ENCODE results near the gene PLA2G1B. TPM values are rescaled to one million over a fixed set of nuclear protein-coding genes. Genes with fewer than 3 reads are reported as not detected.

The PLA2G1B gene
- total and polyA plus RNA-seq, 9 of the 15 experiments (the other 6 are each of a cell fraction or from before 2014, with no cell fraction given) = 1.4 TPM; not detected in 8

DNA sequence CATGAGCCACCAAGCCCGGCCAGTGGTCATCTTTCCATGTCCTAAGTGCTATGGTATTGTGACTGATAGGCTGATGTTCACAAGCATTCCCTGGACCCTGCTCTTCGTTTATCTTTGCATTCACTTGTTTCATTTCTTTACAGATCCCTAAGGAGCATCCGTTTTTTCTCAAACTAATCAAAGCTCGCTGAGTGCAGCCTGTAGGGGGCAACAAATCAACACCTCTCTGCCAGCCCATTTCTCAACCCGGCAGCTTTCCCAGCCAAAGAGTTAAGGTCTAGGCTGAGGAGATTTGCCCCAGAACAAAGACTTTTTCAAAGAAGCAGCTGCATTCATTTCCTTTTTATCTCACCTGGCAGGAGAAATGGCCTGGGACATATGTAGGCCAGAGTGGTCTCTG lies 13.4 kb downstream of the PLA2G1B start:
- FAIRE-seq = peak; percentile 88
- TSS peak; percentile 18 for BruUV-seq (replicated peaks)
- Histone ChIP-seq H3K9me3 (replicated peaks; ENCODE audit: control insufficient read depth, insufficient read depth, low read depth, low read length) (no peaks in the 10 kb centered on the region), H3K4me3 (no peak overlapping the region), H3K27me3 (ENCODE audit: control insufficient read depth in 2 of 2, insufficient read depth in 2 of 2, low read length in 2 of 2) (no peaks in the 10 kb centered on the region), H3K9ac (ENCODE audit: insufficient read depth in 1 of 2, low read depth in 2 of 2, low read length in 2 of 2) (no peak overlapping the region), H4K20me1 (replicated peaks; ENCODE audit: control insufficient read depth, insufficient read depth, low read length) (no peaks in the 10 kb centered on the region), H3K4me1 (replicated peaks in 1 of 2; ENCODE audit: control insufficient read depth in 2 of 2, insufficient read depth in 2 of 2, low read length in 2 of 2) (peaks cover 3 to 10% of the 10 kb centered on the region in 2 experiments; a peak in 4 of 5 replicates), H2AFZ (ENCODE audit: low read depth, low read length) (no peak overlapping the region), H3K4me2 (ENCODE audit: insufficient read depth, low read length) (no peak overlapping the region), H3K9me1 (ENCODE audit: control insufficient read depth, insufficient read depth, low read length) (no peaks in the 10 kb centered on the region), H3K27ac (ENCODE audit: extremely low read depth, low read depth, low read length) (no peak overlapping the region), H3K79me2 (ENCODE audit: control insufficient read depth, insufficient read depth, low read length) (0 out of 3 replicates have a peak, but pooled peaks cover 6% of the 10 kb centered on the region), H3K36me3 (ENCODE audit: control insufficient read depth, insufficient read depth, low read length) (no peaks in the 10 kb centered on the region)
- ChIA-PET CTCF (ENCODE audit: low intra/inter-chr PET ratio) (no interaction called here), POLR2A (interaction anchor here (0.5 to 14.1 kb wide), 5 partner anchors 12 to 206 kb away, joined by 3 to 183 read pairs (median 3); partner anchors contain the start of genes RNU4-1, RNU4-2 and SIRT4)
- DNase-seq (ENCODE audit: extremely low read depth in 1 of 4, low spot score in 3 of 4) = peak; percentile 29 to 51 (median 41)
- TF ChIP-seq, protein P1, sequence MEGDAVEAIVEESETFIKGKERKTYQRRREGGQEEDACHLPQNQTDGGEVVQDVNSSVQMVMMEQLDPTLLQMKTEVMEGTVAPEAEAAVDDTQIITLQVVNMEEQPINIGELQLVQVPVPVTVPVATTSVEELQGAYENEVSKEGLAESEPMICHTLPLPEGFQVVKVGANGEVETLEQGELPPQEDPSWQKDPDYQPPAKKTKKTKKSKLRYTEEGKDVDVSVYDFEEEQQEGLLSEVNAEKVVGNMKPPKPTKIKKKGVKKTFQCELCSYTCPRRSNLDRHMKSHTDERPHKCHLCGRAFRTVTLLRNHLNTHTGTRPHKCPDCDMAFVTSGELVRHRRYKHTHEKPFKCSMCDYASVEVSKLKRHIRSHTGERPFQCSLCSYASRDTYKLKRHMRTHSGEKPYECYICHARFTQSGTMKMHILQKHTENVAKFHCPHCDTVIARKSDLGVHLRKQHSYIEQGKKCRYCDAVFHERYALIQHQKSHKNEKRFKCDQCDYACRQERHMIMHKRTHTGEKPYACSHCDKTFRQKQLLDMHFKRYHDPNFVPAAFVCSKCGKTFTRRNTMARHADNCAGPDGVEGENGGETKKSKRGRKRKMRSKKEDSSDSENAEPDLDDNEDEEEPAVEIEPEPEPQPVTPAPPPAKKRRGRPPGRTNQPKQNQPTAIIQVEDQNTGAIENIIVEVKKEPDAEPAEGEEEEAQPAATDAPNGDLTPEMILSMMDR (IDR thresholded peaks at IDR 0.05 in 2 of 3, conservative IDR thresholded peaks at IDR 0.05 in 1 of 3; ENCODE audit: insufficient read depth in 2 of 3, low read depth in 1 of 3, low read length in 3 of 3) = peak; percentile 36 to 60 (median 53); a peak in 5 of 6 replicates
- TF ChIP-seq, protein P2, sequence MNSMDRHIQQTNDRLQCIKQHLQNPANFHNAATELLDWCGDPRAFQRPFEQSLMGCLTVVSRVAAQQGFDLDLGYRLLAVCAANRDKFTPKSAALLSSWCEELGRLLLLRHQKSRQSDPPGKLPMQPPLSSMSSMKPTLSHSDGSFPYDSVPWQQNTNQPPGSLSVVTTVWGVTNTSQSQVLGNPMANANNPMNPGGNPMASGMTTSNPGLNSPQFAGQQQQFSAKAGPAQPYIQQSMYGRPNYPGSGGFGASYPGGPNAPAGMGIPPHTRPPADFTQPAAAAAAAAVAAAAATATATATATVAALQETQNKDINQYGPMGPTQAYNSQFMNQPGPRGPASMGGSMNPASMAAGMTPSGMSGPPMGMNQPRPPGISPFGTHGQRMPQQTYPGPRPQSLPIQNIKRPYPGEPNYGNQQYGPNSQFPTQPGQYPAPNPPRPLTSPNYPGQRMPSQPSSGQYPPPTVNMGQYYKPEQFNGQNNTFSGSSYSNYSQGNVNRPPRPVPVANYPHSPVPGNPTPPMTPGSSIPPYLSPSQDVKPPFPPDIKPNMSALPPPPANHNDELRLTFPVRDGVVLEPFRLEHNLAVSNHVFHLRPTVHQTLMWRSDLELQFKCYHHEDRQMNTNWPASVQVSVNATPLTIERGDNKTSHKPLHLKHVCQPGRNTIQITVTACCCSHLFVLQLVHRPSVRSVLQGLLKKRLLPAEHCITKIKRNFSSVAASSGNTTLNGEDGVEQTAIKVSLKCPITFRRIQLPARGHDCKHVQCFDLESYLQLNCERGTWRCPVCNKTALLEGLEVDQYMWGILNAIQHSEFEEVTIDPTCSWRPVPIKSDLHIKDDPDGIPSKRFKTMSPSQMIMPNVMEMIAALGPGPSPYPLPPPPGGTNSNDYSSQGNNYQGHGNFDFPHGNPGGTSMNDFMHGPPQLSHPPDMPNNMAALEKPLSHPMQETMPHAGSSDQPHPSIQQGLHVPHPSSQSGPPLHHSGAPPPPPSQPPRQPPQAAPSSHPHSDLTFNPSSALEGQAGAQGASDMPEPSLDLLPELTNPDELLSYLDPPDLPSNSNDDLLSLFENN (IDR thresholded peaks at IDR 0.05; ENCODE audit: low read depth in 2 of 2, low read length in 2 of 2) = no peak
- TF ChIP-seq ZNF436 (CRISPR knock-in tag; IDR thresholded peaks at IDR 0.05) = no peak
- TF ChIP-seq ZKSCAN8 (CRISPR knock-in tag; IDR thresholded peaks at IDR 0.05) = no peak
- TF ChIP-seq CXXC5 (CRISPR knock-in tag; IDR thresholded peaks at IDR 0.05) = no peak
- TF ChIP-seq RUNX1 (IDR thresholded peaks at IDR 0.05; ENCODE audit: low read depth) = no peak
- TF ChIP-seq, protein P3, sequence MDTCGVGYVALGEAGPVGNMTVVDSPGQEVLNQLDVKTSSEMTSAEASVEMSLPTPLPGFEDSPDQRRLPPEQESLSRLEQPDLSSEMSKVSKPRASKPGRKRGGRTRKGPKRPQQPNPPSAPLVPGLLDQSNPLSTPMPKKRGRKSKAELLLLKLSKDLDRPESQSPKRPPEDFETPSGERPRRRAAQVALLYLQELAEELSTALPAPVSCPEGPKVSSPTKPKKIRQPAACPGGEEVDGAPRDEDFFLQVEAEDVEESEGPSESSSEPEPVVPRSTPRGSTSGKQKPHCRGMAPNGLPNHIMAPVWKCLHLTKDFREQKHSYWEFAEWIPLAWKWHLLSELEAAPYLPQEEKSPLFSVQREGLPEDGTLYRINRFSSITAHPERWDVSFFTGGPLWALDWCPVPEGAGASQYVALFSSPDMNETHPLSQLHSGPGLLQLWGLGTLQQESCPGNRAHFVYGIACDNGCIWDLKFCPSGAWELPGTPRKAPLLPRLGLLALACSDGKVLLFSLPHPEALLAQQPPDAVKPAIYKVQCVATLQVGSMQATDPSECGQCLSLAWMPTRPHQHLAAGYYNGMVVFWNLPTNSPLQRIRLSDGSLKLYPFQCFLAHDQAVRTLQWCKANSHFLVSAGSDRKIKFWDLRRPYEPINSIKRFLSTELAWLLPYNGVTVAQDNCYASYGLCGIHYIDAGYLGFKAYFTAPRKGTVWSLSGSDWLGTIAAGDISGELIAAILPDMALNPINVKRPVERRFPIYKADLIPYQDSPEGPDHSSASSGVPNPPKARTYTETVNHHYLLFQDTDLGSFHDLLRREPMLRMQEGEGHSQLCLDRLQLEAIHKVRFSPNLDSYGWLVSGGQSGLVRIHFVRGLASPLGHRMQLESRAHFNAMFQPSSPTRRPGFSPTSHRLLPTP (IDR thresholded peaks at IDR 0.05; ENCODE audit: borderline replicate concordance, extremely low read depth, insufficient read length) = no peak
- TF ChIP-seq RCOR1 (IDR thresholded peaks at IDR 0.05; ENCODE audit: borderline replicate concordance in 1 of 2, low read depth in 2 of 2, low read length in 2 of 2) = peak in 1 of 2 experiments; percentile 33; a peak in 1 of 4 replicates
- TF ChIP-seq, protein P4, sequence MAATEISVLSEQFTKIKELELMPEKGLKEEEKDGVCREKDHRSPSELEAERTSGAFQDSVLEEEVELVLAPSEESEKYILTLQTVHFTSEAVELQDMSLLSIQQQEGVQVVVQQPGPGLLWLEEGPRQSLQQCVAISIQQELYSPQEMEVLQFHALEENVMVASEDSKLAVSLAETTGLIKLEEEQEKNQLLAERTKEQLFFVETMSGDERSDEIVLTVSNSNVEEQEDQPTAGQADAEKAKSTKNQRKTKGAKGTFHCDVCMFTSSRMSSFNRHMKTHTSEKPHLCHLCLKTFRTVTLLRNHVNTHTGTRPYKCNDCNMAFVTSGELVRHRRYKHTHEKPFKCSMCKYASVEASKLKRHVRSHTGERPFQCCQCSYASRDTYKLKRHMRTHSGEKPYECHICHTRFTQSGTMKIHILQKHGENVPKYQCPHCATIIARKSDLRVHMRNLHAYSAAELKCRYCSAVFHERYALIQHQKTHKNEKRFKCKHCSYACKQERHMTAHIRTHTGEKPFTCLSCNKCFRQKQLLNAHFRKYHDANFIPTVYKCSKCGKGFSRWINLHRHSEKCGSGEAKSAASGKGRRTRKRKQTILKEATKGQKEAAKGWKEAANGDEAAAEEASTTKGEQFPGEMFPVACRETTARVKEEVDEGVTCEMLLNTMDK (IDR thresholded peaks at IDR 0.05; ENCODE audit: borderline replicate concordance, insufficient read depth, low read depth, low read length, poor library complexity, severe bottlenecking) = peak; percentile 80
- no peak for TF ChIP-seq ELF1 (tag; IDR thresholded peaks at IDR 0.05)
- in situ Hi-C loops (cut with MboI) = no loop called here
- intact Hi-C loops (cut with micrococcal nuclease) = no loop called here
- ATAC-seq = no peak
- 20% methylated on average over 5 of the region's 5 CpGs for WGBS (ENCODE audit: insufficient coverage, low coverage, missing lambda C conversion rate)

Measured in K562 (cell line).